Esophagus muscularis mucosa (tissue), 3 donors: ENCODE data around the gene MYO16.

ENCODE experiments used
- POLR2A ChIP-seq: fragments of 450-650 bp; IDR thresholded peaks from one replicate; pipeline ENCODE4 v1.6.1; 2017; ENCODE audit warnings: antibody characterized with exemption, moderate library complexity, mild to moderate bottlenecking, low read depth
- POLR2AphosphoS5 ChIP-seq, 2 donors: sonication (generic); formaldehyde crosslinking; IDR thresholded peaks; one replicate each; pipeline ENCODE4 v1.6.1; 2017; ENCODE audit warnings: antibody characterized with exemption in 2 of 2
- TF ChIP-seq, protein P1 (sequence below), 3 experiments: fragments of 200-600 bp in 2 of 3; fragments of 450-650 bp in 1 of 3; sonication (generic) in 2 of 3; IDR thresholded peaks; one replicate each; pipeline ENCODE4 v1.5.1; 2017 to 2019; ENCODE audit warnings: antibody characterized with exemption in 3 of 3, mild to moderate bottlenecking in 2 of 3, moderate library complexity in 1 of 3

DNA sequence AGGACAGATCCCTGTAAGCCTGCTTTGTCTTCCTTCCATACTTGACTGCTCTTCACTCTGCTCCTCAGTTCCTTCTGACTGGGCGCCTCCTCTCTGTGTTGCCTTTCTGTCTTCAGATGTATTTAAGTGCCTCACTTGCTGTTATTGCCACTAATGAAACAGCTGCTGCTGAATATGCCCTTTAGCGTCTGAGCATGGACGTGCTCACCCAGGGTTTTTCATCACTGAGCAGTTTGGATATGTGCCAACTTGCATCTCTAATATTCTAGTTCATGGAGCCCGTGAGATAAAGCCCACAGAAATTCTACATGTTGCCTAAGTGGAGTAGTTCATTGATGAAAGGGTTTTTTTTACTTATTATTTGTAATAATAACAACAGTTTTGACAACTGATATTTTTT, 198.2 kb downstream of the MYO16 start:
- TF ChIP-seq, protein P1, sequence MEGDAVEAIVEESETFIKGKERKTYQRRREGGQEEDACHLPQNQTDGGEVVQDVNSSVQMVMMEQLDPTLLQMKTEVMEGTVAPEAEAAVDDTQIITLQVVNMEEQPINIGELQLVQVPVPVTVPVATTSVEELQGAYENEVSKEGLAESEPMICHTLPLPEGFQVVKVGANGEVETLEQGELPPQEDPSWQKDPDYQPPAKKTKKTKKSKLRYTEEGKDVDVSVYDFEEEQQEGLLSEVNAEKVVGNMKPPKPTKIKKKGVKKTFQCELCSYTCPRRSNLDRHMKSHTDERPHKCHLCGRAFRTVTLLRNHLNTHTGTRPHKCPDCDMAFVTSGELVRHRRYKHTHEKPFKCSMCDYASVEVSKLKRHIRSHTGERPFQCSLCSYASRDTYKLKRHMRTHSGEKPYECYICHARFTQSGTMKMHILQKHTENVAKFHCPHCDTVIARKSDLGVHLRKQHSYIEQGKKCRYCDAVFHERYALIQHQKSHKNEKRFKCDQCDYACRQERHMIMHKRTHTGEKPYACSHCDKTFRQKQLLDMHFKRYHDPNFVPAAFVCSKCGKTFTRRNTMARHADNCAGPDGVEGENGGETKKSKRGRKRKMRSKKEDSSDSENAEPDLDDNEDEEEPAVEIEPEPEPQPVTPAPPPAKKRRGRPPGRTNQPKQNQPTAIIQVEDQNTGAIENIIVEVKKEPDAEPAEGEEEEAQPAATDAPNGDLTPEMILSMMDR (IDR thresholded peaks at IDR 0.05) = no peak
- no peak for TF ChIP-seq POLR2AphosphoS5 (IDR thresholded peaks at IDR 0.05)
- no peak for TF ChIP-seq POLR2A
